Activated CD4-positive, alpha-beta T cell treated with anti-CD3 and anti-CD28 coated beads for 24 hours (primary cell): ENCODE measurements around the gene PEX5L.

ENCODE experiments used
- DNase-seq, 2 donors: peaks; one replicate each; pipeline ENCODE4 v3.0.0-alpha.2; 2020; ENCODE audit warnings: low read depth in 2 of 2

PEX5L gene

GRCh38 chr3:179772297-179772696, 264.4 kb downstream of the PEX5L start:
- no peak for DNase-seq

- DNase-seq, result no peak
Measured at GRCh38 chr3:179771797-179772196, 264.9 kb downstream of the PEX5L start.

GRCh38 chr3:179769411-179770247, 267.1 kb downstream of the PEX5L start:
- DNase-seq, result no peak

GRCh38 chr3:179768080-179768479, 268.7 kb downstream of the PEX5L start:
- DNase-seq, result no peak

GRCh38 chr3:179766416-179767133, 270.2 kb downstream of the PEX5L start:
- no peak for DNase-seq

- no peak for DNase-seq
Measured at GRCh38 chr3:179765396-179765795, 271.3 kb downstream of the PEX5L start.

GRCh38 chr3:179760944-179761343, 275.8 kb downstream of the PEX5L start:
- no peak for DNase-seq

GRCh38 chr3:179750720-179751328, 285.9 kb downstream of the PEX5L start:
- no peak for DNase-seq

- DNase-seq, result no peak
Measured at GRCh38 chr3:179745716-179746115, 291.0 kb downstream of the PEX5L start.

GRCh38 chr3:179745079-179745478, 291.7 kb downstream of the PEX5L start:
- no peak for DNase-seq
